GM23338 (cell line): ENCODE data around the gene PAH. TPM values are rescaled to one million over a fixed set of nuclear protein-coding genes. Genes with fewer than 3 reads are reported as not detected.

Experiments used
- ATAC-seq: fragments of 200-7000 bp; cut with Tn5 transposase; 3 replicates; pipeline ENCODE4 v1.9.1; 2020
- DNase-seq: peaks from one replicate; pipeline ENCODE4 v3.0.0-alpha.2; 2015; ENCODE audit warnings: low spot score
- H2AFZ ChIP-seq: fragments of 200-600 bp; sonication (generic); 2 replicates; pipeline ENCODE4 v1.8.0; 2016; ENCODE audit warnings: antibody characterized with exemption, mild to moderate bottlenecking, moderate library complexity
- H3F3A ChIP-seq: fragments of 200-600 bp; sonication (generic); replicated peaks from 2 replicates; pipeline ENCODE4 v1.8.0; 2017; ENCODE audit warnings: antibody characterized with exemption, mixed run types, low read depth
- H3K27ac ChIP-seq: fragments of 200-600 bp; sonication (generic); 2 replicates; pipeline ENCODE4 v1.6.1; 2016; ENCODE audit warnings: low read depth
- H3K27me3 ChIP-seq: fragments of 200-600 bp; sonication (generic); 2 replicates; pipeline ENCODE4 v1.8.0; 2016; ENCODE audit warnings: mild to moderate bottlenecking, mixed run types, moderate library complexity; ENCODE audit not compliant: insufficient read depth
- H3K36me3 ChIP-seq: fragments of 200-600 bp; sonication (generic); 2 replicates; pipeline ENCODE4 v1.8.0; 2016; ENCODE audit warnings: mild to moderate bottlenecking; ENCODE audit not compliant: insufficient read depth
- H3K4me1 ChIP-seq: fragments of 200-600 bp; sonication (generic); 2 replicates; pipeline ENCODE4 v1.8.0; 2016; ENCODE audit warnings: mild to moderate bottlenecking, moderate library complexity; ENCODE audit not compliant: insufficient read depth
- H3K4me2 ChIP-seq: fragments of 200-600 bp; sonication (generic); 2 replicates; pipeline ENCODE4 v1.7.1; 2017; ENCODE audit warnings: mixed run types
- H3K4me3 ChIP-seq: fragments of 200-600 bp; sonication (generic); 2 replicates; pipeline ENCODE4 v1.6.1; 2016; ENCODE audit warnings: mixed run types
- H3K79me2 ChIP-seq: fragments of 200-600 bp; sonication (generic); replicated peaks from 2 replicates; pipeline ENCODE4 v1.8.0; 2017; ENCODE audit warnings: mild to moderate bottlenecking; ENCODE audit not compliant: insufficient read depth
- H3K9me2 ChIP-seq: fragments of 200-600 bp; sonication (generic); 2 replicates; pipeline ENCODE4 v1.8.0; 2017; ENCODE audit not compliant: insufficient read depth
- H4K20me1 ChIP-seq: fragments of 200-600 bp; sonication (generic); replicated peaks from 2 replicates; pipeline ENCODE4 v1.8.0; 2017; ENCODE audit warnings: mild to moderate bottlenecking; ENCODE audit not compliant: insufficient read depth
- H3K27ac Mint-ChIP-seq: 2 replicates; pipeline ENCODE4 v1.8.0; 2020; ENCODE audit warnings: inconsistent platforms, mild to moderate bottlenecking, moderate library complexity, mixed read lengths
- H3K27me3 Mint-ChIP-seq: 3 replicates; pipeline ENCODE4 v1.8.0; 2022; ENCODE audit warnings: low read depth, mild to moderate bottlenecking, moderate library complexity, mixed read lengths, inconsistent platforms; ENCODE audit not compliant: insufficient read depth, poor library complexity
- H3K36me3 Mint-ChIP-seq: 3 replicates; pipeline ENCODE4 v1.8.0; 2021; ENCODE audit warnings: low read depth, mild to moderate bottlenecking, inconsistent platforms, moderate library complexity, mixed read lengths
- H3K4me1 Mint-ChIP-seq: 3 replicates; pipeline ENCODE4 v1.8.0; 2020; ENCODE audit warnings: mild to moderate bottlenecking, inconsistent platforms, mixed read lengths
- H3K4me3 Mint-ChIP-seq: 3 replicates; pipeline ENCODE4 v1.8.0; 2021; ENCODE audit warnings: moderate library complexity, mild to moderate bottlenecking, inconsistent platforms, mixed read lengths
- H3K9me3 Mint-ChIP-seq: 3 replicates; pipeline ENCODE4 v1.8.0; 2020; ENCODE audit warnings: moderate library complexity, mild to moderate bottlenecking, inconsistent platforms, mixed read lengths
- CREB1 ChIP-seq: fragments of 250-450 bp; sonication (Bioruptor Pico); IDR thresholded peaks from 2 replicates; pipeline ENCODE4 v1.5.0; 2020; ENCODE audit warnings: low read depth, mild to moderate bottlenecking, moderate library complexity
- EZH2phosphoT487 ChIP-seq: fragments of 200-600 bp; sonication (generic); IDR thresholded peaks from one replicate; pipeline ENCODE4 v1.8.1; 2018; ENCODE audit warnings: antibody characterized with exemption; ENCODE audit not compliant: unreplicated experiment
- JUNB ChIP-seq: IDR thresholded peaks from one replicate; pipeline ENCODE4 v1.6.1; 2016; ENCODE audit warnings: antibody characterized with exemption; ENCODE audit not compliant: unreplicated experiment
- NANOG ChIP-seq: IDR thresholded peaks from 2 replicates; pipeline ENCODE4 v1.6.1; 2016; ENCODE audit warnings: antibody characterized with exemption, borderline replicate concordance
- POLR2AphosphoS5 ChIP-seq: IDR thresholded peaks from 2 replicates; pipeline ENCODE4 v1.6.1; 2016; ENCODE audit warnings: antibody characterized with exemption, low read depth
- STAT1 ChIP-seq: IDR thresholded peaks from one replicate; pipeline ENCODE4 v1.6.1; 2016; ENCODE audit warnings: antibody characterized with exemption; ENCODE audit not compliant: unreplicated experiment
- ZNF114 ChIP-seq: fragments of 250-450 bp; sonication (Bioruptor Pico); IDR thresholded peaks from 2 replicates; pipeline ENCODE4 v1.5.0; 2020; ENCODE audit warnings: mild to moderate bottlenecking, moderate library complexity
- ZNF331 ChIP-seq: fragments of 250-450 bp; sonication (Bioruptor Pico); IDR thresholded peaks from 2 replicates; pipeline ENCODE4 v1.5.0; 2020; ENCODE audit warnings: low read depth, mild to moderate bottlenecking, moderate library complexity
- polyA plus RNA-seq: library from polyadenylated mRNA; unstranded; fragments of >200 nt; fragmentation: Nextera tagmentation; extraction: Ambion mirVana; gene quantifications from 2 replicates; pipeline ENCODE4 v1.2.1, GENCODE V29; 2016
- total RNA-seq: library from RNA; depleted of rRNA; stranded (reverse); fragments of >200 nt; shearing (Covaris generic); gene quantifications from 2 replicates; pipeline ENCODE4 v1.2.3, GENCODE V29; 2014
- TF ChIP-seq, protein P1 (sequence below), 2 experiments: fragments of 200-600 bp in 1 of 2; sonication (generic) in 1 of 2; conservative IDR thresholded peaks; 2 replicates each; pipeline versions ENCODE4 v1.5.1 to v1.6.1; 2016 to 2017; ENCODE audit warnings: antibody characterized with exemption in 2 of 2, low read depth in 2 of 2, mild to moderate bottlenecking in 2 of 2, moderate library complexity in 1 of 2
- TF ChIP-seq, protein P2 (sequence below): fragments of 250-450 bp; sonication (Bioruptor Pico); IDR thresholded peaks from 2 replicates; pipeline ENCODE4 v1.5.0; 2020; ENCODE audit warnings: mild to moderate bottlenecking, moderate library complexity
- TF ChIP-seq, protein P3 (sequence below): IDR thresholded peaks from 2 replicates; pipeline ENCODE4 v1.6.1; 2016; ENCODE audit warnings: antibody characterized with exemption
- TF ChIP-seq, protein P4 (sequence below): IDR thresholded peaks from one replicate; pipeline ENCODE4 v1.6.1; 2018; ENCODE audit warnings: antibody characterized with exemption; ENCODE audit not compliant: unreplicated experiment

PAH gene
- total and polyA plus RNA-seq, 2 experiments from 2014 or later: 3.7 to 4.8 TPM

DNA sequence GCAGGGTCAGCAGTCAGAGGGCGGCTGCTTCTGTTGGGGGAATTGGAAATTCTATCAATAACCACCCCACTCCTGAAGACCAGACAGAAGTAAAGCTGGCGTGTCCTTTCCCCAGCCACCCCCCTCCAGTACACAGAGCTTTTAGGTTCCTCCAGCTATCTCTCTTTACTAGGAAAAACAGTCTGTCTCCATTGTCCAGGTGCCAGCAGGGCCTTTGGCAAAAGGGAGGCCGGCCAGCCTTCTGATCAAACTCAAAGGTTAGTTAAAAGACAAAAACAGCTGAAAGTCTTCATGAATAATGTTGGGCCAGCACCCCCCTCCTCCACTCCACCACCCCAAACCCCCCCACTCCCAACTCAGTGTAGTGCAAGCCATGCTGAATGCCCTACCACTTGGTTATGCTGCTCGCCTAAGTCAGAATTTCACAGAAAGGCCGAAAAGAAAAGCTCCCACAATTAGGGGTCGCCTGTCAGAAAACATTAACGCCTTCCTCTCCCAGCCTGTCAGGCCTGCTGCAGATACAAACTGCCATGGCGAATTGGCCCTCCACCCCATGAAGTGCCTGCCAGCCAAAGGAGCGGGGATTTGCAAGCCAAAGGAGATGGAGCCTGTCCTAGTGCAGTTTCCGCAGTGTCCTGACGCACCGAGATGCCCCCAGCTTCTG lies 49.3 kb upstream of the PAH start:
- H3K9me3 Mint-ChIP-seq: peaks cover 19% of the 10 kb centered on the region
- H3K27ac ChIP-seq: no peak overlapping the region
- peaks cover 89% of the 10 kb centered on the region for H3K27me3 ChIP-seq
- H3K4me1 ChIP-seq: peaks cover 46% of the 10 kb centered on the region
- H3K9me2 ChIP-seq: no peaks in the 10 kb centered on the region
- no peaks in the 10 kb centered on the region for H3K36me3 ChIP-seq
- TF ChIP-seq ZNF114: no peak
- no peak for TF ChIP-seq STAT1
- TF ChIP-seq, protein P1, sequence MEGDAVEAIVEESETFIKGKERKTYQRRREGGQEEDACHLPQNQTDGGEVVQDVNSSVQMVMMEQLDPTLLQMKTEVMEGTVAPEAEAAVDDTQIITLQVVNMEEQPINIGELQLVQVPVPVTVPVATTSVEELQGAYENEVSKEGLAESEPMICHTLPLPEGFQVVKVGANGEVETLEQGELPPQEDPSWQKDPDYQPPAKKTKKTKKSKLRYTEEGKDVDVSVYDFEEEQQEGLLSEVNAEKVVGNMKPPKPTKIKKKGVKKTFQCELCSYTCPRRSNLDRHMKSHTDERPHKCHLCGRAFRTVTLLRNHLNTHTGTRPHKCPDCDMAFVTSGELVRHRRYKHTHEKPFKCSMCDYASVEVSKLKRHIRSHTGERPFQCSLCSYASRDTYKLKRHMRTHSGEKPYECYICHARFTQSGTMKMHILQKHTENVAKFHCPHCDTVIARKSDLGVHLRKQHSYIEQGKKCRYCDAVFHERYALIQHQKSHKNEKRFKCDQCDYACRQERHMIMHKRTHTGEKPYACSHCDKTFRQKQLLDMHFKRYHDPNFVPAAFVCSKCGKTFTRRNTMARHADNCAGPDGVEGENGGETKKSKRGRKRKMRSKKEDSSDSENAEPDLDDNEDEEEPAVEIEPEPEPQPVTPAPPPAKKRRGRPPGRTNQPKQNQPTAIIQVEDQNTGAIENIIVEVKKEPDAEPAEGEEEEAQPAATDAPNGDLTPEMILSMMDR (conservative IDR thresholded peaks at IDR 0.05; ENCODE audit: low read depth in 2 of 2): no peak
- TF ChIP-seq, protein P2, sequence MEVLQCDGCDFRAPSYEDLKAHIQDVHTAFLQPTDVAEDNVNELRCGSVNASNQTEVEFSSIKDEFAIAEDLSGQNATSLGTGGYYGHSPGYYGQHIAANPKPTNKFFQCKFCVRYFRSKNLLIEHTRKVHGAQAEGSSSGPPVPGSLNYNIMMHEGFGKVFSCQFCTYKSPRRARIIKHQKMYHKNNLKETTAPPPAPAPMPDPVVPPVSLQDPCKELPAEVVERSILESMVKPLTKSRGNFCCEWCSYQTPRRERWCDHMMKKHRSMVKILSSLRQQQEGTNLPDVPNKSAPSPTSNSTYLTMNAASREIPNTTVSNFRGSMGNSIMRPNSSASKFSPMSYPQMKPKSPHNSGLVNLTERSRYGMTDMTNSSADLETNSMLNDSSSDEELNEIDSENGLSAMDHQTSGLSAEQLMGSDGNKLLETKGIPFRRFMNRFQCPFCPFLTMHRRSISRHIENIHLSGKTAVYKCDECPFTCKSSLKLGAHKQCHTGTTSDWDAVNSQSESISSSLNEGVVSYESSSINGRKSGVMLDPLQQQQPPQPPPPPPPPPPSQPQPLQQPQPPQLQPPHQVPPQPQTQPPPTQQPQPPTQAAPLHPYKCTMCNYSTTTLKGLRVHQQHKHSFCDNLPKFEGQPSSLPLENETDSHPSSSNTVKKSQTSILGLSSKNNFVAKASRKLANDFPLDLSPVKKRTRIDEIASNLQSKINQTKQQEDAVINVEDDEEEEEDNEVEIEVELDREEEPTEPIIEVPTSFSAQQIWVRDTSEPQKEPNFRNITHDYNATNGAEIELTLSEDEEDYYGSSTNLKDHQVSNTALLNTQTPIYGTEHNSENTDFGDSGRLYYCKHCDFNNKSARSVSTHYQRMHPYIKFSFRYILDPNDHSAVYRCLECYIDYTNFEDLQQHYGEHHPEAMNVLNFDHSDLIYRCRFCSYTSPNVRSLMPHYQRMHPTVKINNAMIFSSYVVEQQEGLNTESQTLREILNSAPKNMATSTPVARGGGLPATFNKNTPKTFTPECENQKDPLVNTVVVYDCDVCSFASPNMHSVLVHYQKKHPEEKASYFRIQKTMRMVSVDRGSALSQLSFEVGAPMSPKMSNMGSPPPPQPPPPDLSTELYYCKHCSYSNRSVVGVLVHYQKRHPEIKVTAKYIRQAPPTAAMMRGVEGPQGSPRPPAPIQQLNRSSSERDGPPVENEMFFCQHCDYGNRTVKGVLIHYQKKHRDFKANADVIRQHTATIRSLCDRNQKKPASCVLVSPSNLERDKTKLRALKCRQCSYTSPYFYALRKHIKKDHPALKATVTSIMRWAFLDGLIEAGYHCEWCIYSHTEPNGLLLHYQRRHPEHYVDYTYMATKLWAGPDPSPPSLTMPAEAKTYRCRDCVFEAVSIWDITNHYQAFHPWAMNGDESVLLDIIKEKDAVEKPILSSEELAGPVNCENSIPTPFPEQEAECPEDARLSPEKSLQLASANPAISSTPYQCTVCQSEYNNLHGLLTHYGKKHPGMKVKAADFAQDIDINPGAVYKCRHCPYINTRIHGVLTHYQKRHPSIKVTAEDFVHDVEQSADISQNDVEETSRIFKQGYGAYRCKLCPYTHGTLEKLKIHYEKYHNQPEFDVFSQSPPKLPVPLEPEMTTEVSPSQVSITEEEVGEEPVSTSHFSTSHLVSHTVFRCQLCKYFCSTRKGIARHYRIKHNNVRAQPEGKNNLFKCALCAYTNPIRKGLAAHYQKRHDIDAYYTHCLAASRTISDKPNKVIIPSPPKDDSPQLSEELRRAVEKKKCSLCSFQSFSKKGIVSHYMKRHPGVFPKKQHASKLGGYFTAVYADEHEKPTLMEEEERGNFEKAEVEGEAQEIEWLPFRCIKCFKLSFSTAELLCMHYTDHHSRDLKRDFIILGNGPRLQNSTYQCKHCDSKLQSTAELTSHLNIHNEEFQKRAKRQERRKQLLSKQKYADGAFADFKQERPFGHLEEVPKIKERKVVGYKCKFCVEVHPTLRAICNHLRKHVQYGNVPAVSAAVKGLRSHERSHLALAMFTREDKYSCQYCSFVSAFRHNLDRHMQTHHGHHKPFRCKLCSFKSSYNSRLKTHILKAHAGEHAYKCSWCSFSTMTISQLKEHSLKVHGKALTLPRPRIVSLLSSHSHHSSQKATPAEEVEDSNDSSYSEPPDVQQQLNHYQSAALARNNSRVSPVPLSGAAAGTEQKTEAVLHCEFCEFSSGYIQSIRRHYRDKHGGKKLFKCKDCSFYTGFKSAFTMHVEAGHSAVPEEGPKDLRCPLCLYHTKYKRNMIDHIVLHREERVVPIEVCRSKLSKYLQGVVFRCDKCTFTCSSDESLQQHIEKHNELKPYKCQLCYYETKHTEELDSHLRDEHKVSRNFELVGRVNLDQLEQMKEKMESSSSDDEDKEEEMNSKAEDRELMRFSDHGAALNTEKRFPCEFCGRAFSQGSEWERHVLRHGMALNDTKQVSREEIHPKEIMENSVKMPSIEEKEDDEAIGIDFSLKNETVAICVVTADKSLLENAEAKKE: no peak
- TF ChIP-seq POLR2AphosphoS5: no peak
- no peak for TF ChIP-seq EZH2phosphoT487
- TF ChIP-seq, protein P3, sequence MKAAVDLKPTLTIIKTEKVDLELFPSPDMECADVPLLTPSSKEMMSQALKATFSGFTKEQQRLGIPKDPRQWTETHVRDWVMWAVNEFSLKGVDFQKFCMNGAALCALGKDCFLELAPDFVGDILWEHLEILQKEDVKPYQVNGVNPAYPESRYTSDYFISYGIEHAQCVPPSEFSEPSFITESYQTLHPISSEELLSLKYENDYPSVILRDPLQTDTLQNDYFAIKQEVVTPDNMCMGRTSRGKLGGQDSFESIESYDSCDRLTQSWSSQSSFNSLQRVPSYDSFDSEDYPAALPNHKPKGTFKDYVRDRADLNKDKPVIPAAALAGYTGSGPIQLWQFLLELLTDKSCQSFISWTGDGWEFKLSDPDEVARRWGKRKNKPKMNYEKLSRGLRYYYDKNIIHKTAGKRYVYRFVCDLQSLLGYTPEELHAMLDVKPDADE: no peak
- TF ChIP-seq, protein P4, sequence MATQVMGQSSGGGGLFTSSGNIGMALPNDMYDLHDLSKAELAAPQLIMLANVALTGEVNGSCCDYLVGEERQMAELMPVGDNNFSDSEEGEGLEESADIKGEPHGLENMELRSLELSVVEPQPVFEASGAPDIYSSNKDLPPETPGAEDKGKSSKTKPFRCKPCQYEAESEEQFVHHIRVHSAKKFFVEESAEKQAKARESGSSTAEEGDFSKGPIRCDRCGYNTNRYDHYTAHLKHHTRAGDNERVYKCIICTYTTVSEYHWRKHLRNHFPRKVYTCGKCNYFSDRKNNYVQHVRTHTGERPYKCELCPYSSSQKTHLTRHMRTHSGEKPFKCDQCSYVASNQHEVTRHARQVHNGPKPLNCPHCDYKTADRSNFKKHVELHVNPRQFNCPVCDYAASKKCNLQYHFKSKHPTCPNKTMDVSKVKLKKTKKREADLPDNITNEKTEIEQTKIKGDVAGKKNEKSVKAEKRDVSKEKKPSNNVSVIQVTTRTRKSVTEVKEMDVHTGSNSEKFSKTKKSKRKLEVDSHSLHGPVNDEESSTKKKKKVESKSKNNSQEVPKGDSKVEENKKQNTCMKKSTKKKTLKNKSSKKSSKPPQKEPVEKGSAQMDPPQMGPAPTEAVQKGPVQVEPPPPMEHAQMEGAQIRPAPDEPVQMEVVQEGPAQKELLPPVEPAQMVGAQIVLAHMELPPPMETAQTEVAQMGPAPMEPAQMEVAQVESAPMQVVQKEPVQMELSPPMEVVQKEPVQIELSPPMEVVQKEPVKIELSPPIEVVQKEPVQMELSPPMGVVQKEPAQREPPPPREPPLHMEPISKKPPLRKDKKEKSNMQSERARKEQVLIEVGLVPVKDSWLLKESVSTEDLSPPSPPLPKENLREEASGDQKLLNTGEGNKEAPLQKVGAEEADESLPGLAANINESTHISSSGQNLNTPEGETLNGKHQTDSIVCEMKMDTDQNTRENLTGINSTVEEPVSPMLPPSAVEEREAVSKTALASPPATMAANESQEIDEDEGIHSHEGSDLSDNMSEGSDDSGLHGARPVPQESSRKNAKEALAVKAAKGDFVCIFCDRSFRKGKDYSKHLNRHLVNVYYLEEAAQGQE: no peak
- TF ChIP-seq JUNB: no peak
- no peak for TF ChIP-seq NANOG
- no peak for TF ChIP-seq CREB1
- TF ChIP-seq ZNF331 (CRISPR knock-in tag): no peak
- peaks cover 7% of the 10 kb centered on the region for H3K36me3 Mint-ChIP-seq
- H3K4me2 ChIP-seq: peak overlapping the region; percentile 79
- ATAC-seq: peak; percentile 5; the same call in 1 of the 3 replicates
- H3K4me3 Mint-ChIP-seq: peak overlapping the region; percentile 71; the same call in 1 of the 3 replicates
- no peaks in the 10 kb centered on the region for H3K79me2 ChIP-seq
- H3K4me3 ChIP-seq: peak overlapping the region; percentile 51
- H3F3A ChIP-seq: peaks cover 19% of the 10 kb centered on the region
- no peak for DNase-seq
- H3K27ac Mint-ChIP-seq: no peak overlapping the region
- H3K4me1 Mint-ChIP-seq: peaks cover 52% of the 10 kb centered on the region
- H4K20me1 ChIP-seq: peaks cover 9% of the 10 kb centered on the region
- no peak overlapping the region for H2AFZ ChIP-seq
- peaks cover 78% of the 10 kb centered on the region for H3K27me3 Mint-ChIP-seq
